GM23338 (cell line): ENCODE data around the gene IFT43. TPM values are rescaled to one million over a fixed set of nuclear protein-coding genes. Genes with fewer than 3 reads are reported as not detected.

Source experiments
- ATAC-seq: fragments of 200-7000 bp; cut with Tn5 transposase; 3 replicates; pipeline ENCODE4 v1.9.1; 2020
- DNase-seq: peaks from one replicate; pipeline ENCODE4 v3.0.0-alpha.2; 2015; ENCODE audit warnings: low spot score
- H2AFZ ChIP-seq: fragments of 200-600 bp; sonication (generic); 2 replicates; pipeline ENCODE4 v1.8.0; 2016; ENCODE audit warnings: antibody characterized with exemption, mild to moderate bottlenecking, moderate library complexity
- H3F3A ChIP-seq: fragments of 200-600 bp; sonication (generic); replicated peaks from 2 replicates; pipeline ENCODE4 v1.8.0; 2017; ENCODE audit warnings: antibody characterized with exemption, mixed run types, low read depth
- H3K27ac ChIP-seq: fragments of 200-600 bp; sonication (generic); 2 replicates; pipeline ENCODE4 v1.6.1; 2016; ENCODE audit warnings: low read depth
- H3K27me3 ChIP-seq: fragments of 200-600 bp; sonication (generic); 2 replicates; pipeline ENCODE4 v1.8.0; 2016; ENCODE audit warnings: mild to moderate bottlenecking, mixed run types, moderate library complexity; ENCODE audit not compliant: insufficient read depth
- H3K36me3 ChIP-seq: fragments of 200-600 bp; sonication (generic); 2 replicates; pipeline ENCODE4 v1.8.0; 2016; ENCODE audit warnings: mild to moderate bottlenecking; ENCODE audit not compliant: insufficient read depth
- H3K4me1 ChIP-seq: fragments of 200-600 bp; sonication (generic); 2 replicates; pipeline ENCODE4 v1.8.0; 2016; ENCODE audit warnings: mild to moderate bottlenecking, moderate library complexity; ENCODE audit not compliant: insufficient read depth
- H3K4me2 ChIP-seq: fragments of 200-600 bp; sonication (generic); 2 replicates; pipeline ENCODE4 v1.7.1; 2017; ENCODE audit warnings: mixed run types
- H3K4me3 ChIP-seq: fragments of 200-600 bp; sonication (generic); 2 replicates; pipeline ENCODE4 v1.6.1; 2016; ENCODE audit warnings: mixed run types
- H3K79me2 ChIP-seq: fragments of 200-600 bp; sonication (generic); replicated peaks from 2 replicates; pipeline ENCODE4 v1.8.0; 2017; ENCODE audit warnings: mild to moderate bottlenecking; ENCODE audit not compliant: insufficient read depth
- H3K9me2 ChIP-seq: fragments of 200-600 bp; sonication (generic); 2 replicates; pipeline ENCODE4 v1.8.0; 2017; ENCODE audit not compliant: insufficient read depth
- H4K20me1 ChIP-seq: fragments of 200-600 bp; sonication (generic); replicated peaks from 2 replicates; pipeline ENCODE4 v1.8.0; 2017; ENCODE audit warnings: mild to moderate bottlenecking; ENCODE audit not compliant: insufficient read depth
- H3K27ac Mint-ChIP-seq: 2 replicates; pipeline ENCODE4 v1.8.0; 2020; ENCODE audit warnings: inconsistent platforms, mild to moderate bottlenecking, moderate library complexity, mixed read lengths
- H3K27me3 Mint-ChIP-seq: 3 replicates; pipeline ENCODE4 v1.8.0; 2022; ENCODE audit warnings: low read depth, mild to moderate bottlenecking, moderate library complexity, mixed read lengths, inconsistent platforms; ENCODE audit not compliant: insufficient read depth, poor library complexity
- H3K36me3 Mint-ChIP-seq: 3 replicates; pipeline ENCODE4 v1.8.0; 2021; ENCODE audit warnings: low read depth, mild to moderate bottlenecking, inconsistent platforms, moderate library complexity, mixed read lengths
- H3K4me1 Mint-ChIP-seq: 3 replicates; pipeline ENCODE4 v1.8.0; 2020; ENCODE audit warnings: mild to moderate bottlenecking, inconsistent platforms, mixed read lengths
- H3K4me3 Mint-ChIP-seq: 3 replicates; pipeline ENCODE4 v1.8.0; 2021; ENCODE audit warnings: moderate library complexity, mild to moderate bottlenecking, inconsistent platforms, mixed read lengths
- H3K9me3 Mint-ChIP-seq: 3 replicates; pipeline ENCODE4 v1.8.0; 2020; ENCODE audit warnings: moderate library complexity, mild to moderate bottlenecking, inconsistent platforms, mixed read lengths
- EZH2 ChIP-seq: fragments of 200-600 bp; sonication (generic); IDR thresholded peaks from one replicate; pipeline ENCODE4 v1.8.0; 2017; ENCODE audit warnings: antibody characterized with exemption, mild to moderate bottlenecking, low read depth; ENCODE audit not compliant: unreplicated experiment
- JUNB ChIP-seq: IDR thresholded peaks from one replicate; pipeline ENCODE4 v1.6.1; 2016; ENCODE audit warnings: antibody characterized with exemption; ENCODE audit not compliant: unreplicated experiment
- NANOG ChIP-seq: IDR thresholded peaks from 2 replicates; pipeline ENCODE4 v1.6.1; 2016; ENCODE audit warnings: antibody characterized with exemption, borderline replicate concordance
- POLR2AphosphoS5 ChIP-seq: IDR thresholded peaks from 2 replicates; pipeline ENCODE4 v1.6.1; 2016; ENCODE audit warnings: antibody characterized with exemption, low read depth
- STAT1 ChIP-seq: IDR thresholded peaks from one replicate; pipeline ENCODE4 v1.6.1; 2016; ENCODE audit warnings: antibody characterized with exemption; ENCODE audit not compliant: unreplicated experiment
- ZNF114 ChIP-seq: fragments of 250-450 bp; sonication (Bioruptor Pico); IDR thresholded peaks from 2 replicates; pipeline ENCODE4 v1.5.0; 2020; ENCODE audit warnings: mild to moderate bottlenecking, moderate library complexity
- polyA plus RNA-seq: library from polyadenylated mRNA; unstranded; fragments of >200 nt; fragmentation: Nextera tagmentation; extraction: Ambion mirVana; gene quantifications from 2 replicates; pipeline ENCODE4 v1.2.1, GENCODE V29; 2016
- total RNA-seq: library from RNA; depleted of rRNA; stranded (reverse); fragments of >200 nt; shearing (Covaris generic); gene quantifications from 2 replicates; pipeline ENCODE4 v1.2.3, GENCODE V29; 2014
- TF ChIP-seq, protein P1 (sequence below): IDR thresholded peaks from one replicate; pipeline ENCODE4 v1.6.1; 2018; ENCODE audit warnings: antibody characterized with exemption; ENCODE audit not compliant: unreplicated experiment
- TF ChIP-seq, protein P2 (sequence below), 2 experiments: fragments of 200-600 bp in 1 of 2; sonication (generic) in 1 of 2; conservative IDR thresholded peaks; 2 replicates each; pipeline versions ENCODE4 v1.5.1 to v1.6.1; 2016 to 2017; ENCODE audit warnings: antibody characterized with exemption in 2 of 2, low read depth in 2 of 2, mild to moderate bottlenecking in 2 of 2, moderate library complexity in 1 of 2
- TF ChIP-seq, protein P3 (sequence below): IDR thresholded peaks from 2 replicates; pipeline ENCODE4 v1.6.1; 2016; ENCODE audit warnings: antibody characterized with exemption

IFT43 gene
- total and polyA plus RNA-seq, 2 experiments from 2014 or later: 21.5 to 43.1 TPM

DNA sequence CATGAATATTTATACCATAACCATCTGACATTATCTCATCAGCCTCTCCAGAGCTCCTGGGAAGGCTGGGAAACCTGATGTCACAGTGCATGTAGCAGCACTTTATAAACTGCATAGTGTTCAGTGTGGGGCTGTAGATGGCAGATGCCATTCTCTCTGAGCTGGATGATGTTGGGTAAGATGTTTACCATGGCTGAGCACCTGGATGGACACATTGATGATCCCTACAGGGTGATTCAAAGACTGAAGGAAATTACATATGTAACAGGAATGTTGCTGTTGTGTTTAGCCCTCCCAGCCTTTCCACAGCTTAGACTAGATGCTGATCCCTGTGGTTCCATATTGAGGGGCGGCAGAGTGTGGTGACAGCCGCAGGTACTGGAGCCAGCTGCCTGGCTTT is 37.4 kb downstream of the IFT43 start:
- Mint-ChIP-seq H3K4me3 (no peak overlapping the region), H3K4me1 (peaks cover 16% of the 10 kb centered on the region), H3K9me3 (0 out of 3 replicates have a peak, but pooled peaks cover 3% of the 10 kb centered on the region), H3K36me3 (peaks cover 26% of the 10 kb centered on the region; the same call in 2 of the 3 replicates), H3K27ac (no peak overlapping the region), H3K27me3 (no peaks in the 10 kb centered on the region)
- Histone ChIP-seq H3K4me2 (no peak overlapping the region), H3K9me2 (no peaks in the 10 kb centered on the region), H3K27ac (no peak overlapping the region), H3K4me1 (peaks cover 15% of the 10 kb centered on the region), H3F3A (no peaks in the 10 kb centered on the region), H3K27me3 (no peaks in the 10 kb centered on the region), H3K36me3 (no peaks in the 10 kb centered on the region), H2AFZ (no peak overlapping the region), H4K20me1 (no peaks in the 10 kb centered on the region), H3K4me3 (no peak overlapping the region), H3K79me2 (no peaks in the 10 kb centered on the region)
- no peak for TF ChIP-seq STAT1
- no peak for TF ChIP-seq EZH2
- TF ChIP-seq ZNF114 (CRISPR knock-in tag): no peak
- no peak for TF ChIP-seq NANOG
- TF ChIP-seq, protein P1, sequence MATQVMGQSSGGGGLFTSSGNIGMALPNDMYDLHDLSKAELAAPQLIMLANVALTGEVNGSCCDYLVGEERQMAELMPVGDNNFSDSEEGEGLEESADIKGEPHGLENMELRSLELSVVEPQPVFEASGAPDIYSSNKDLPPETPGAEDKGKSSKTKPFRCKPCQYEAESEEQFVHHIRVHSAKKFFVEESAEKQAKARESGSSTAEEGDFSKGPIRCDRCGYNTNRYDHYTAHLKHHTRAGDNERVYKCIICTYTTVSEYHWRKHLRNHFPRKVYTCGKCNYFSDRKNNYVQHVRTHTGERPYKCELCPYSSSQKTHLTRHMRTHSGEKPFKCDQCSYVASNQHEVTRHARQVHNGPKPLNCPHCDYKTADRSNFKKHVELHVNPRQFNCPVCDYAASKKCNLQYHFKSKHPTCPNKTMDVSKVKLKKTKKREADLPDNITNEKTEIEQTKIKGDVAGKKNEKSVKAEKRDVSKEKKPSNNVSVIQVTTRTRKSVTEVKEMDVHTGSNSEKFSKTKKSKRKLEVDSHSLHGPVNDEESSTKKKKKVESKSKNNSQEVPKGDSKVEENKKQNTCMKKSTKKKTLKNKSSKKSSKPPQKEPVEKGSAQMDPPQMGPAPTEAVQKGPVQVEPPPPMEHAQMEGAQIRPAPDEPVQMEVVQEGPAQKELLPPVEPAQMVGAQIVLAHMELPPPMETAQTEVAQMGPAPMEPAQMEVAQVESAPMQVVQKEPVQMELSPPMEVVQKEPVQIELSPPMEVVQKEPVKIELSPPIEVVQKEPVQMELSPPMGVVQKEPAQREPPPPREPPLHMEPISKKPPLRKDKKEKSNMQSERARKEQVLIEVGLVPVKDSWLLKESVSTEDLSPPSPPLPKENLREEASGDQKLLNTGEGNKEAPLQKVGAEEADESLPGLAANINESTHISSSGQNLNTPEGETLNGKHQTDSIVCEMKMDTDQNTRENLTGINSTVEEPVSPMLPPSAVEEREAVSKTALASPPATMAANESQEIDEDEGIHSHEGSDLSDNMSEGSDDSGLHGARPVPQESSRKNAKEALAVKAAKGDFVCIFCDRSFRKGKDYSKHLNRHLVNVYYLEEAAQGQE: no peak
- no peak for TF ChIP-seq JUNB
- ATAC-seq (no peak), DNase-seq (no peak)

DNA sequence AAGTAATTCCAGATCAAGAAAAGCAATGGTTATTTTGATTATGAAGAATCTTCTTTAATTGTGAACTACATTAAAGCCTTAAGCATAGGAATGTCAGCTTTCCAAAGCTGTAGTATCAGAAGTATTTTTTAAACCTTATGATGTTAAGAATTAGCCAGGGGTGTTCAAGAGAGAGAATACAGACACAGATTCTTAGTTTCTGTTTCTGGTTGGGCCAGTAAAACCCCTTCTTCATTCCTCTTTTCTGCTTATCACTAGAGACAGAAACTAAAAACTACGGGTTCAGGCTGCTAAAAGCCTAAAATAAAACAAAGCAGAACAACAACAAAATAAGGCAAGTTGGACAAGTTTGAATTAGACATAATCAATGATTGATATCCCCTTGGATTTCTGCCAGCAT is 38.2 kb downstream of the IFT43 start:
- peaks cover 15% of the 10 kb centered on the region for H3K4me1 ChIP-seq
- Mint-ChIP-seq H3K27ac (no peak overlapping the region), H3K36me3 (peaks cover 26% of the 10 kb centered on the region; the same call in 2 of the 3 replicates), H3K9me3 (0 out of 3 replicates have a peak, but pooled peaks cover 3% of the 10 kb centered on the region), H3K4me3 (no peak overlapping the region), H3K27me3 (no peaks in the 10 kb centered on the region), H3K4me1 (peaks cover 16% of the 10 kb centered on the region)
- H3K79me2 ChIP-seq: no peaks in the 10 kb centered on the region
- peak overlapping the region; percentile 52 for H3K4me2 ChIP-seq
- H3K4me3 ChIP-seq: no peak overlapping the region
- no peak overlapping the region for H3K27ac ChIP-seq
- ATAC-seq (no peak), DNase-seq (no peak)
- H2AFZ ChIP-seq: no peak overlapping the region
- H3K27me3 ChIP-seq: no peaks in the 10 kb centered on the region
- H3K36me3 ChIP-seq: no peaks in the 10 kb centered on the region
- no peaks in the 10 kb centered on the region for H3K9me2 ChIP-seq
- H3F3A ChIP-seq: no peaks in the 10 kb centered on the region
- H4K20me1 ChIP-seq: no peaks in the 10 kb centered on the region
- TF ChIP-seq NANOG: no peak
- TF ChIP-seq POLR2AphosphoS5: no peak
- TF ChIP-seq, protein P2, sequence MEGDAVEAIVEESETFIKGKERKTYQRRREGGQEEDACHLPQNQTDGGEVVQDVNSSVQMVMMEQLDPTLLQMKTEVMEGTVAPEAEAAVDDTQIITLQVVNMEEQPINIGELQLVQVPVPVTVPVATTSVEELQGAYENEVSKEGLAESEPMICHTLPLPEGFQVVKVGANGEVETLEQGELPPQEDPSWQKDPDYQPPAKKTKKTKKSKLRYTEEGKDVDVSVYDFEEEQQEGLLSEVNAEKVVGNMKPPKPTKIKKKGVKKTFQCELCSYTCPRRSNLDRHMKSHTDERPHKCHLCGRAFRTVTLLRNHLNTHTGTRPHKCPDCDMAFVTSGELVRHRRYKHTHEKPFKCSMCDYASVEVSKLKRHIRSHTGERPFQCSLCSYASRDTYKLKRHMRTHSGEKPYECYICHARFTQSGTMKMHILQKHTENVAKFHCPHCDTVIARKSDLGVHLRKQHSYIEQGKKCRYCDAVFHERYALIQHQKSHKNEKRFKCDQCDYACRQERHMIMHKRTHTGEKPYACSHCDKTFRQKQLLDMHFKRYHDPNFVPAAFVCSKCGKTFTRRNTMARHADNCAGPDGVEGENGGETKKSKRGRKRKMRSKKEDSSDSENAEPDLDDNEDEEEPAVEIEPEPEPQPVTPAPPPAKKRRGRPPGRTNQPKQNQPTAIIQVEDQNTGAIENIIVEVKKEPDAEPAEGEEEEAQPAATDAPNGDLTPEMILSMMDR (conservative IDR thresholded peaks at IDR 0.05; ENCODE audit: low read depth in 2 of 2): no peak
- TF ChIP-seq JUNB: no peak
- TF ChIP-seq, protein P1: no peak
- TF ChIP-seq STAT1: no peak
- TF ChIP-seq, protein P3, sequence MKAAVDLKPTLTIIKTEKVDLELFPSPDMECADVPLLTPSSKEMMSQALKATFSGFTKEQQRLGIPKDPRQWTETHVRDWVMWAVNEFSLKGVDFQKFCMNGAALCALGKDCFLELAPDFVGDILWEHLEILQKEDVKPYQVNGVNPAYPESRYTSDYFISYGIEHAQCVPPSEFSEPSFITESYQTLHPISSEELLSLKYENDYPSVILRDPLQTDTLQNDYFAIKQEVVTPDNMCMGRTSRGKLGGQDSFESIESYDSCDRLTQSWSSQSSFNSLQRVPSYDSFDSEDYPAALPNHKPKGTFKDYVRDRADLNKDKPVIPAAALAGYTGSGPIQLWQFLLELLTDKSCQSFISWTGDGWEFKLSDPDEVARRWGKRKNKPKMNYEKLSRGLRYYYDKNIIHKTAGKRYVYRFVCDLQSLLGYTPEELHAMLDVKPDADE: no peak
